ENCODE results near the gene CENPP. TPM values are rescaled to one million over a fixed set of nuclear protein-coding genes. Genes with fewer than 3 reads are reported as not detected.

CENPP gene
- total RNA-seq, 4 donors from 2014 or later: 1.5 to 11.6 (median 5.5) TPM

GRCh38 chr9:92480291-92480771, 154.6 kb downstream of the CENPP start:
- no peak for TF ChIP-seq POLR2A (IDR thresholded peaks at IDR 0.05)
- TF ChIP-seq CTCF (IDR thresholded peaks at IDR 0.05): no peak
- H3K4me1 ChIP-seq: no peaks in the 10 kb centered on the region
- intact Hi-C loops (cut with DNase I): no loop called here

GRCh38 chr9:92480986-92481633, 155.4 kb downstream of the CENPP start:
- Histone ChIP-seq H3K9me3 (no peaks in the 10 kb centered on the region), H3K27ac (peak overlapping the region in 2 of 3 donors; percentile 31 to 46), H3K27me3 (no peaks in the 10 kb centered on the region), H3K4me3 (replicated peaks in 1 of 3) (no peak overlapping the region), H3K4me1 (no peaks in the 10 kb centered on the region), H3K36me3 (no peaks in the 10 kb centered on the region)
- no peak for TF ChIP-seq CTCF (IDR thresholded peaks at IDR 0.05)
- no peak for TF ChIP-seq POLR2A (IDR thresholded peaks at IDR 0.05)
- DNase-seq: no peak
- intact Hi-C loops (cut with DNase I): no loop called here
- WGBS, 2 donors: 68 to 72% methylated on average over 2 of the region's 2 CpGs

More at GRCh38 chr9:92480291-92480771, 154.6 kb downstream of the CENPP start:
- Histone ChIP-seq H3K27ac (peak overlapping the region in 2 of 3 donors; percentile 31 to 46), H3K36me3 (no peaks in the 10 kb centered on the region), H3K4me3 (replicated peaks in 1 of 3) (no peak overlapping the region), H3K9me3 (no peaks in the 10 kb centered on the region), H3K27me3 (no peaks in the 10 kb centered on the region)
- no peak for DNase-seq
- 73 to 78% methylated on average over 2 of the region's 2 CpGs for WGBS, 2 donors

- no peak within 1 kb of the TSS for H3K4me3 ChIP-seq (replicated peaks in 1 of 3)
These were observed 156.6 kb downstream of the CENPP start, which contains the start of gene ASPN for GRCh38 chr9:92482329-92482728. TSS of gene ASPN (minus strand) at chr9:92482506.

GRCh38 chr9:92482805-92483204, 157.1 kb downstream of the CENPP start:
- Histone ChIP-seq H3K27ac (no peak overlapping the region), H3K27me3 (no peaks in the 10 kb centered on the region), H3K36me3 (no peaks in the 10 kb centered on the region), H3K9me3 (no peaks in the 10 kb centered on the region), H3K4me1 (no peaks in the 10 kb centered on the region), H3K4me3 (replicated peaks in 1 of 3) (no peak overlapping the region)
- TF ChIP-seq CTCF (IDR thresholded peaks at IDR 0.05) (no peak), POLR2A (IDR thresholded peaks at IDR 0.05) (no peak)
- intact Hi-C loops (cut with DNase I): no loop called here
- DNase-seq: no peak

More at GRCh38 chr9:92482329-92482728, 156.6 kb downstream of the CENPP start, which contains the start of gene ASPN:
- Histone ChIP-seq H3K27me3 (no peaks in the 10 kb centered on the region), H3K4me1 (no peaks in the 10 kb centered on the region), H3K36me3 (no peaks in the 10 kb centered on the region), H3K9me3 (no peaks in the 10 kb centered on the region), H3K27ac (peak within 1 kb of the TSS in 2 of 3 donors; percentile 31 to 46)
- no peak for TF ChIP-seq POLR2A (IDR thresholded peaks at IDR 0.05)
- TF ChIP-seq CTCF (IDR thresholded peaks at IDR 0.05): no peak
- intact Hi-C loops (cut with DNase I): no loop called here
- 69 to 74% methylated on average over 3 of the region's 3 CpGs for whole genome bisulfite sequencing, 2 donors
- no peak for DNase-seq

Data from thyroid gland (tissue), 4 donors.